ENCODE results near the gene CFAP52. TPM values are rescaled to one million over a fixed set of nuclear protein-coding genes. Genes with fewer than 3 reads are reported as not detected.

The CFAP52 gene
- total and polyA plus RNA-seq, 8 donors, result not detected

GRCh38 chr17:9677896-9678295 lies 101.5 kb downstream of the CFAP52 start:
- WGBS, 2 donors, result 81 to 84% methylated on average over 4 of the region's 4 CpGs
- TF ChIP-seq CTCF (IDR thresholded peaks at IDR 0.05), result no peak

GRCh38 chr17:9684955-9685621 lies 108.6 kb downstream of the CFAP52 start:
- H3K4me1 ChIP-seq, result peaks cover 0 to 10% (median 0%) of the 10 kb centered on the region in 3 donors
- no peaks in the 10 kb centered on the region for H3K27me3 ChIP-seq
- no peak for DNase-seq
- no peak overlapping the region for H3K4me3 ChIP-seq
- no peaks in the 10 kb centered on the region for H3K9me3 ChIP-seq
- no peak for TF ChIP-seq CTCF (IDR thresholded peaks at IDR 0.05)
- H3K36me3 ChIP-seq, result no peaks in the 10 kb centered on the region
- no peak for FAIRE-seq
- ATAC-seq, result peak; percentile 58 to 94 (median 73)
- 40 to 46% methylated on average over 10 of the region's 10 CpGs for WGBS, 2 donors
- H3K27ac ChIP-seq, result peak overlapping the region in 2 of 4 donors; percentile 13 to 20
- intact Hi-C loops (cut with DNase I), result no loop called here

More at GRCh38 chr17:9677896-9678295, 101.5 kb downstream of the CFAP52 start:
- Histone ChIP-seq H3K4me3 (no peak overlapping the region), H3K4me1 (no peaks in the 10 kb centered on the region), H3K27ac (no peak overlapping the region), H3K9me3 (no peaks in the 10 kb centered on the region), H3K36me3 (no peaks in the 10 kb centered on the region), H3K27me3 (no peaks in the 10 kb centered on the region)
- intact Hi-C loops (cut with DNase I), result loop anchor here in 1 of 3 donors (10.0 kb wide), 1 partner anchor 93 kb away; no protein-coding TSS in a partner anchor
- no peak for DNase-seq
- ATAC-seq, result no peak
- FAIRE-seq, result no peak

Other genes starting within 250 kb of the CFAP52 start
- gene STX8, start 822 bp upstream of the CFAP52 start, total RNA-seq, result 10 to 100 TPM; 26.9 to 37.4 (median 30.9) TPM
- gene STX8, start 822 bp upstream of the CFAP52 start, polyA plus RNA-seq, result 10 to 100 TPM; 32.6 to 33.0 TPM
- gene USP43, start 68.9 kb downstream of the CFAP52 start, total RNA-seq, result 1 to 10 TPM; 2.6 to 5.7 (median 3.9) TPM
- gene USP43, start 68.9 kb downstream of the CFAP52 start, polyA plus RNA-seq, result 1 to 10 TPM; 4.6 to 5.1 TPM
- gene DHRS7C, start 214.9 kb downstream of the CFAP52 start, total RNA-seq, result not detected
- gene DHRS7C, start 214.9 kb downstream of the CFAP52 start, polyA plus RNA-seq, result not detected
- not detected for gene GSG1L2, start 245.4 kb downstream of the CFAP52 start, total RNA-seq
- not detected for gene GSG1L2, start 245.4 kb downstream of the CFAP52 start, polyA plus RNA-seq
- 1 to 10 TPM in 3 of 6 donors, under 1 TPM in 3; 0.39 to 1.7 (median 0.90) TPM for gene GLP2R, start 249.3 kb downstream of the CFAP52 start, total RNA-seq
- gene GLP2R, start 249.3 kb downstream of the CFAP52 start, polyA plus RNA-seq, result 1 to 10 TPM in 1 of 2 donors, under 1 TPM in 1; 0.84 to 1.2 TPM